ENCODE measurements around the gene GSTM2.

DNA sequence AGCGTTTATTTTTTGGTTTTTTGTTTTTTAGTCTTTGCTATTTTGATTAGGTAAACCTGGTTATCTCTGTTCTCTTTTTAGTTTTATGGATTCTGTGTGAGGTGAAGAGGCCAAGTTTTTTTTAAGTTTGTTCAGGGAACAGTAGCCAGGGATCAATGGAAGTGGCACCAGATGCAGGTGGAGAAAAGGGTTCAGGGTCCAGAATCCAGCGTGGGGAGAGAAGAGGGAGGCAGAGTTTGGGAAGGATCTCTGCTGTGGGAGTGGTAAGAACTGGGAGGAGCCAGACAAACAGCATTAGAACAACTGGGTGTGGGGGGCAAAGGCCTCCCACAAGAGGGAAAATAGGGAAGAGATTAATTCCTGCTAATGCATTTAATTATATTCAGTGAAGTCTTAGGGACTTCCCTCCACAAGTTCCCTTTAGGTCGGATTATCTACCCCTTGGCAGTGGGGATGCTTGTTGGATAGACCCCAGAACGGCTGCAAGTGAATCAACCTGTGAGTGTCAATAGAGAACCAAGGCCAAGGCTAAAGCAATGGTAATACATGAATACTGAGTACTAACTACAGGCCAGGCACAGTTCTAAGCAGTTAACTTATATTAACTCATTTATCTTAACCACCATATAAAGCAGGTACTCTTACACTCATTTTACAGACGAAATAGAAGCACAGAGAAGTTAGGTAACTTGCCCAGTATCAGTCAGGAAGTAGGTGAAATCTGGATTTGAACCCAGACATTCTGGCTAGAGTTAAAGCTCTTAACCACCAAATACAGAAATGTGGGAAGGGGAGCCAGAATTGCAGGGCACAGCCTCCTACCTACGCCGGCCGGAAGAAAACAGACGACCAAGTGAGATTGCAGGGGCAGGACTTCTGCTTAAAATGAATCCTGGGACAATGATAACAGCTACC, 48.9 kb upstream of the GSTM2 start:
- TF ChIP-seq, protein P1, sequence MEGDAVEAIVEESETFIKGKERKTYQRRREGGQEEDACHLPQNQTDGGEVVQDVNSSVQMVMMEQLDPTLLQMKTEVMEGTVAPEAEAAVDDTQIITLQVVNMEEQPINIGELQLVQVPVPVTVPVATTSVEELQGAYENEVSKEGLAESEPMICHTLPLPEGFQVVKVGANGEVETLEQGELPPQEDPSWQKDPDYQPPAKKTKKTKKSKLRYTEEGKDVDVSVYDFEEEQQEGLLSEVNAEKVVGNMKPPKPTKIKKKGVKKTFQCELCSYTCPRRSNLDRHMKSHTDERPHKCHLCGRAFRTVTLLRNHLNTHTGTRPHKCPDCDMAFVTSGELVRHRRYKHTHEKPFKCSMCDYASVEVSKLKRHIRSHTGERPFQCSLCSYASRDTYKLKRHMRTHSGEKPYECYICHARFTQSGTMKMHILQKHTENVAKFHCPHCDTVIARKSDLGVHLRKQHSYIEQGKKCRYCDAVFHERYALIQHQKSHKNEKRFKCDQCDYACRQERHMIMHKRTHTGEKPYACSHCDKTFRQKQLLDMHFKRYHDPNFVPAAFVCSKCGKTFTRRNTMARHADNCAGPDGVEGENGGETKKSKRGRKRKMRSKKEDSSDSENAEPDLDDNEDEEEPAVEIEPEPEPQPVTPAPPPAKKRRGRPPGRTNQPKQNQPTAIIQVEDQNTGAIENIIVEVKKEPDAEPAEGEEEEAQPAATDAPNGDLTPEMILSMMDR (IDR thresholded peaks at IDR 0.05; ENCODE audit: extremely low read depth in 1 of 2, insufficient read depth in 1 of 2, low read depth in 1 of 2, low read length in 2 of 2), result no peak
- TF ChIP-seq EZH2 (IDR thresholded peaks at IDR 0.05; ENCODE audit: borderline replicate concordance, low read depth, low read length, severe bottlenecking) (no peak), POLR2A (IDR thresholded peaks at IDR 0.05; ENCODE audit: low read depth, low read length) (no peak), JUN (IDR thresholded peaks at IDR 0.05; ENCODE audit: borderline replicate concordance, insufficient read depth, insufficient read length, low read depth) (no peak)
